Right atrium auricular region (tissue), 2 donors: ENCODE measurements around the gene HRH4. TPM values are rescaled to one million over a fixed set of nuclear protein-coding genes. Genes with fewer than 3 reads are reported as not detected.

ENCODE experiments used
- DNase-seq: peaks from one replicate; pipeline ENCODE4 v3.0.0-alpha.2; 2019; ENCODE audit warnings: low spot score
- H3K27ac ChIP-seq, 2 donors: fragments of 200-600 bp; sonication (generic); 1 replicate in 1 of 2; 2 replicates in 1 of 2; pipeline ENCODE4 v1.5.1; 2016 to 2019
- H3K27me3 ChIP-seq, 2 donors: fragments of 200-600 bp; sonication (generic); one replicate each; pipeline versions ENCODE4 v1.5.1 to v1.6.0; 2017 to 2019
- H3K36me3 ChIP-seq: fragments of 200-600 bp; sonication (generic); one replicate; pipeline ENCODE4 v1.5.1; 2016
- H3K4me1 ChIP-seq, 2 donors: fragments of 200-600 bp; sonication (generic); one replicate each; pipeline versions ENCODE4 v1.5.1 to v1.6.0; 2017 to 2019
- H3K4me3 ChIP-seq, 2 donors: fragments of 200-600 bp; sonication (generic); 1 replicate in 1 of 2; 2 replicates in 1 of 2; pipeline ENCODE4 v1.5.1; 2017 to 2019; ENCODE audit warnings: mild to moderate bottlenecking in 1 of 2, moderate library complexity in 1 of 2
- H3K9me3 ChIP-seq, 2 donors: fragments of 200-600 bp; sonication (generic); one replicate each; pipeline ENCODE4 v1.5.1; 2019
- total RNA-seq, 2 donors: library from RNA; depleted of rRNA; stranded (reverse); fragments of >200 nt; gene quantifications; one replicate each; pipeline ENCODE4 v1.1.0, GENCODE V29; 2016
- TF ChIP-seq, protein P1 (sequence below), 2 donors: fragments of 200-600 bp; sonication (generic); IDR thresholded peaks; one replicate each; pipeline ENCODE4 v1.5.1; 2019; ENCODE audit warnings: antibody characterized with exemption in 2 of 2

Gene HRH4
- total RNA-seq, 2 donors from 2014 or later = not detected

DNA sequence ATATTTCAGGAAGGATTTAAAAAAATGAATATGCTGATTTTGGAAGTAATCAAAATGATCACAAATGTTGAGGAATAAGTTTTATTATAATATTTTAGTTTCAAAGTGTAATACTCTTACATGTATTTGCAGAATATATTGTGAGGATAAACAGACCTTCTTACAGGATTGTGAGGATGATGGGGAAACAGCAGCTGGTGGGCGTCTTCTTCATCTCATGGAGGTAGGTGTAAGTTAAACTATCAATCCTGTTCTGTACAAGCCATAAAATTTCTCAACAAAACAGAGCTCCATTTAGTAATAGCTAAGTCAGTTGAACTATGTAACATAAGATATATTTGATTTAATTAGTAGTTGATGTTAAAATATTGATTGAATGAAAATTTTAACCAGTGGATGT lies 12.5 kb upstream of the HRH4 start:
- Histone ChIP-seq H3K9me3 (no peaks in the 10 kb centered on the region), H3K27ac (no peak overlapping the region), H3K27me3 (no peaks in the 10 kb centered on the region), H3K4me3 (no peak overlapping the region), H3K4me1 (no peaks in the 10 kb centered on the region), H3K36me3 (peaks cover 41% of the 10 kb centered on the region)
- TF ChIP-seq, protein P1, sequence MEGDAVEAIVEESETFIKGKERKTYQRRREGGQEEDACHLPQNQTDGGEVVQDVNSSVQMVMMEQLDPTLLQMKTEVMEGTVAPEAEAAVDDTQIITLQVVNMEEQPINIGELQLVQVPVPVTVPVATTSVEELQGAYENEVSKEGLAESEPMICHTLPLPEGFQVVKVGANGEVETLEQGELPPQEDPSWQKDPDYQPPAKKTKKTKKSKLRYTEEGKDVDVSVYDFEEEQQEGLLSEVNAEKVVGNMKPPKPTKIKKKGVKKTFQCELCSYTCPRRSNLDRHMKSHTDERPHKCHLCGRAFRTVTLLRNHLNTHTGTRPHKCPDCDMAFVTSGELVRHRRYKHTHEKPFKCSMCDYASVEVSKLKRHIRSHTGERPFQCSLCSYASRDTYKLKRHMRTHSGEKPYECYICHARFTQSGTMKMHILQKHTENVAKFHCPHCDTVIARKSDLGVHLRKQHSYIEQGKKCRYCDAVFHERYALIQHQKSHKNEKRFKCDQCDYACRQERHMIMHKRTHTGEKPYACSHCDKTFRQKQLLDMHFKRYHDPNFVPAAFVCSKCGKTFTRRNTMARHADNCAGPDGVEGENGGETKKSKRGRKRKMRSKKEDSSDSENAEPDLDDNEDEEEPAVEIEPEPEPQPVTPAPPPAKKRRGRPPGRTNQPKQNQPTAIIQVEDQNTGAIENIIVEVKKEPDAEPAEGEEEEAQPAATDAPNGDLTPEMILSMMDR (IDR thresholded peaks at IDR 0.05) = no peak
- DNase-seq = no peak

DNA sequence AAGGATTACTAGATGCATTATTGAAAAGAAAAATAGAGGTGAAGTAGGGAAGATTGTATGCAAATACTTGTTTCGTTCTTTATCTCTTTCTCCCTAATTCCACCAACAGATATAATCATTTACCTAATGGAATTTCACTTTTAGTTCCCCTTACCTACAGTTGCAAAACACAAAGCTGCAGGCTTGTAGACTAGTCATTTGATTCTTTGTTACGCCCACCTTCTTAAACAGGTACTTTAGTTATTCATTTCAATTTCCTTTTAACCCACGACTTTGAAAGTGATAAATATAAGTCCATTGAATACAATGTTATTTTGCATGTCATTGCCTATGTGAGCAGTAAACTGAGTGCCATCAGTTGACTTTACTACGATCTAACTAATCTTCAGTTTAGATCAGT lies 3.9 kb upstream of the HRH4 start:
- H3K4me1 ChIP-seq = no peaks in the 10 kb centered on the region
- H3K4me3 ChIP-seq = no peak overlapping the region
- H3K9me3 ChIP-seq = no peaks in the 10 kb centered on the region
- DNase-seq = no peak
- H3K36me3 ChIP-seq = no peaks in the 10 kb centered on the region
- H3K27ac ChIP-seq = no peak overlapping the region
- TF ChIP-seq, protein P1 (IDR thresholded peaks at IDR 0.05) = no peak
- H3K27me3 ChIP-seq = no peaks in the 10 kb centered on the region

DNA sequence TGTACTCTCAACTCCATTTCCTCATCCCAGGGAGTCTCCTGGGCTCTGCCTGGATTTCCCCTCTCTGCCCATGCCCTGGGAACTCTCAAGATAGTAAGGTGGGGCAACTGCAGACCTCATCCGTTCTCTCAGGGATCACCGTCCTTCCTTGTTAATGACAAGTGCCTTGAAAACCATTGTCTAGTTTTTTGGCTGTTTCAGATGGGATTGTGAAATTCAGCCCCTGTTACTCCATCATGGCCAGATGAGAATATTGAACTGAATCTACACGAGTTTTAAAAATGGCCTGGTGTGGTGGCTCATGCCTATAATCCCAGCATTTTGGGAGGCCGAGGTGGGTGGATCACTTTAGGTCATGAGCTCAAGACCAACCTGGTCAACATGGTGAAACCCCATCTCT lies 665 bp upstream of the HRH4 start:
- Histone ChIP-seq H3K36me3 (no peaks in the 10 kb centered on the region), H3K27ac (no peak overlapping the region), H3K4me3 (no peak overlapping the region), H3K27me3 (no peaks in the 10 kb centered on the region), H3K9me3 (no peaks in the 10 kb centered on the region), H3K4me1 (no peaks in the 10 kb centered on the region)
- DNase-seq = no peak
- TF ChIP-seq, protein P1 (IDR thresholded peaks at IDR 0.05) = no peak

DNA sequence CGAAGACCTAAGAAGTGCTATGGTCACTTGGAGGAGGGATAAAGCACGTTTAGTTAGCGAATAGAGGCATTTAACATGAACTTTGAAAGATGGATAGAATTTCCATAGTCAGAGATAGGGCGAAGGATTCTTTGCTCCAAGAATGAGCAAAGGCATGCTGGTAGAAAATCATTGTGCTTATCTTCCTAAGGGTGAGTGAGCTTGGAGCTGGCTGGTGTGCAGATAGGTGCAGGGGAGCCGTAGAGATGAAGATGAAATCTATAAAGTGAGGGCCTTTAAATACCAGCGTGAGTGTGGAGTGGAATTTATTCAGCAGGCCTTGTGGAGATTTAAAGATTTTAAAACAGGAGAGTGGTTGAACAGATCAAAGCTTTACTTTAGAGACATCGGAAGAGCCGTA lies 1.6 kb downstream of the HRH4 start:
- no peak for DNase-seq
- H3K27ac ChIP-seq = no peak overlapping the region
- H3K36me3 ChIP-seq = no peaks in the 10 kb centered on the region
- no peak overlapping the region for H3K4me3 ChIP-seq
- H3K27me3 ChIP-seq = no peaks in the 10 kb centered on the region
- TF ChIP-seq, protein P1 (IDR thresholded peaks at IDR 0.05) = no peak
- H3K4me1 ChIP-seq = no peaks in the 10 kb centered on the region
- H3K9me3 ChIP-seq = no peaks in the 10 kb centered on the region

DNA sequence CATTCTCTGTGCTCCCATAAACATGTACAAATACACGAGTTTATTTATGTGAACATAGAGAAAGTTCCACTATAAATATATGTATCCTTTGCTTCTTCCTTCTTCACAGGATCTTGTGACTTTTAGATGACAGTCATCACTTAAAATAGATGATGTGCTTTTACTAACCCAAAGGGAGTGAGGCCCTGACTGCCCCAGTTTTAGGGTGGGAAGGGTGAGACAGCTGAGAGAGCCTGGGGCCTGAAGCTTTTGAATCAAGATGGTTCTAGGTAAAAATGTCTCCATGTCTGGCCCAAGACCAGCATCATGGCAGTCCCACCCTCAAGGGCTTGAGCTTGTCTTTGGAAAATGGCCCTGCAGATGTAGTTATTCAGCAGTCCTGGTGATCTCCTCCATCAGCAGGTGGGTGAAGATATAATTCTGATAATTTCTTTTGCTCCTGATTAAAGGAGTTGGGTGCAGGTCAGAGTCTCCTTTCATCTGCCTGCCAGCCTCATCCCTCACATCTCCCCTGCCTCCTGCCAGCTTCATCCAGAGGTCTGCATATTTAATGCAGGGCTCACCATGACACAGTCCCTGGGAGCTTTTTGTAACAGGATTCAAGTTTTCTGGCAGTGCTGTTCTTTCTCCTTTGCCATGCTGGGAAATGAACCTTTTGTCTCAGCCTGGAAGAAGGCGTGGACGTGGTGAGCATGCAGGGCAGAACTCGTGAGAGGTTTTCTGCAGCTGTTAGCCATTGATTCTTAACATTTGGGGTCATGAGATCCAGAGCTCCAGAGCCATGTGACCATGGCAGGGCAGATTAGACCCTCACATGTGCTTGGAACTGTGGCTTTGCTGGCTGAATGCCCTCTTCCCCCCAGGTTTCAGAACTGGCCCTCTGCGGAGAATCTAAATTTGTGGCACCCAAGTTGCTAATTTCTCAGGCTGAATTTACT lies 2.7 kb downstream of the HRH4 start:
- no peaks in the 10 kb centered on the region for H3K27me3 ChIP-seq
- DNase-seq = no peak

More for the DNA sequence above, 2.7 kb downstream of the HRH4 start:
- no peaks in the 10 kb centered on the region for H3K4me1 ChIP-seq
- H3K27ac ChIP-seq = no peak overlapping the region
- TF ChIP-seq, protein P1 (IDR thresholded peaks at IDR 0.05) = no peak
- H3K36me3 ChIP-seq = no peaks in the 10 kb centered on the region
- H3K4me3 ChIP-seq = no peak overlapping the region
- no peaks in the 10 kb centered on the region for H3K9me3 ChIP-seq
